Right forelimb (tissue), 1 donor: ENCODE data around the gene GALNT16.

ENCODE experiments used
- DNase-seq: peaks from one replicate; pipeline ENCODE4 v3.0.0-alpha.2; 2018

Gene GALNT16

DNA sequence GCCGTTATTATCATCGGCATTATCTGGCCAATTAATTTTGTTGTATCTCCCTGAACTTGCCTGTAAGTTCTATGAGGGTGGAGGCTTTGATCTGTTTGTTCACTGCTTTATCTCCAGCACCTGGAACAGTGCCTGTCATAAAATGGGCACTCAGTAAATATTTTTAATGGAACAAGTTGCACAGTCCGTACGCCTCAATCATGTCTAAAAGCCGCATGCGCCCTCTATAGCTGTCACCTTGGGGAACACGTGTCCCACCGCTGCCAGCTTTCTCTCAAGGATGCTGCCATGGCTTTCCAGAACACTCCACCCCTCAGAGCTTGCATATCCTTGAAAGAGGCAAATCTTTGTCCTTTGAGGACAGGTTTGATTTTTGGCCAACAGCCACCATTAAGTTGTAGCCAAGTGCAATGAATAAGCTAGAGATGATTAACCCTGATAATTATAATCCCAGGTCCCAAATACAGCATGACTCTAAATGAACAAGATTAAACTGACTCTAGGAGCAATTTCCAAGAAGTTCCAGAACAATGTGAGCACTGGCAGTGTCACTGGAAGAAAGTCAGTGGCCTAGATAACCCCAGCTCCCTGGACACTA lies 83.1 kb downstream of the GALNT16 start:
- DNase-seq, result no peak

DNA sequence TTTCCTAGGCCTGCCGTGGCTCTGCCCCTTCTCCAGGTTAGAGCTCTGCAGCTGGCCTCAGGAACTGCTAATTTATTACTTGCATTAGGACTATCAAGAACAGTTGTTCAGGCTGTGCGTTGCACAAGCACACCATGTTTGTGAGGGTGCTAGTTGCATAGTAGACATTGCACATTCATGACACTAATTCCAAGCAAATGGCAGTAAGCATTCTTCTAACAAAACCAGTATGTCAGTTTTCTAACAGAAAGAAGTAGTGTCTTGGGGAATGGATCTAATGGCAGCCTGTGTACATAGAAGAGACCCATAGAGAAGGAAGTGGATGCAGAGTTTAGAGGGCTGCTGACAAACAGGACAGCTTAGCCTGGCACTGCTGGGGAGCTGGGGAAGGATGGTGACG lies 84.2 kb downstream of the GALNT16 start:
- DNase-seq, result no peak

DNA sequence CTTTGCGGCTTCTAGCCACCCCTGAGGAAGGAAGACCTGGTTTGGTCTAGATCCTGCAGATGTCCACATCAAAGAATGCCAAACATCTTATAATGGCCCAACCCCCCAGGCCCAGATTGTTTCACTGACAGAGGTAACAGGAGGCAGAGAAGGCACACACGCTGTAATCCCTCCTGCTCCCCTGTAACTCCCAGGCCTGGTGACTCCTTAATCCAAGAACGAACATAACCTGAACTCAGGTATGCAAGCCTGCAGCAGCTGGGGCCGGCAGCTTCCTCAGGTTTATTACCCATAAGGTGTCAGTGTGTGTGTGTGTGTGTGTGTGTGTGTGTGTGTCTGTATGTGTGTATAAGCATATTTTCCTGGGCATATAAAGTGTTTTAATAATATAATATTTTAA lies 85.4 kb downstream of the GALNT16 start:
- no peak for DNase-seq

DNA sequence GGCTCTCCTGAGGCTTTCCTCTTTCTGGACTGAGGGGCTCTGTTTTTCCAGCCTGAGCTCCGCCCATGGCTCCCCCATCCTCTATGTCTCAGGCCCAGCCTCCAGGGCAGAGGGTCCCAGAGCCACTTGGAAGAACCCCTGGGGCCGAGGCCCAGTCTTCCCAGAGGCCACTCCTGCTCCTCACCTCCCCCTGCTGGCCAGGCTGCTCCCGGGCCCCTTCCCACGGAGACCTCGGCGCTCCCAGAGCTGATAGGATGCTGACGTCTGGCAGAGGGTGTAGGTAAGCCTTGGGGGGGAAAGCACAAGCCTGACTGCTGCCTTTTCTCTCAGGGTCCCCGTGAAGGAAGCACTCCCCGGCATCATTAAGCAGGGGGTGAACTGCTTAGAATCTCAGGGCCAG lies 86.8 kb downstream of the GALNT16 start:
- no peak for DNase-seq

DNA sequence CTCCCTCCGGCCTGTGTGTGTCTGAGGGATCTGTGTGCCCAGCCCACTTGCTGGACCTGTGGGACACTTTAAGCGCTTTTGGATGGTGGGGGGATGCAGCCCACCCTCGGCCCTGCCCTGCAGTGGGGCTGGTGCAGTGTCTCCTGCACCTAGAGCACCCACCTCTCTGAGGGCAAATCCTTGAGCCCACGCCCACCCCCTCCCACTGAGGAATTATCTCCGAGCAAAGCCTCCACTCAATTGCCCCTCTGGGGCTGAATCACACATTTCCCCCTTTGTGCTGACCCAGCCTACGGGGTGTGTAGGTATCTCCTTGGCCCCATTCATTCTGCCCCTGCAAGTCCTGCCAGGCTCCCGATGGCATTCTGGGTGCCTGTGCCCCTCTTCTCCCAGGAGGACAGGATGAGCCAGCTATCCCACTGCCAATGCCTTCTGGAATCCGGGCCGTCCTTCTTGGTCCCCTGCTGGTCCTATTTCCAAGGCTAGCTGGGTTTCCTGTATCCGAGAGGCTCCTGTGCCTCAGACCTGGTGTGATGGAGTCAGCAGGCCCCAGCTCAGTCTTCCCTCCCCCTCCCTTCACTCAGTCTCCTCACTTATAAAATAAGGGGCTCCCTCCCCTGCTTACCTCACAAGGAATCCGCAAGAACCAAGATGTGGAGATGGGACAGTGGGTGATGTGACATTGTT lies 89.3 kb downstream of the GALNT16 start:
- no peak for DNase-seq

DNA sequence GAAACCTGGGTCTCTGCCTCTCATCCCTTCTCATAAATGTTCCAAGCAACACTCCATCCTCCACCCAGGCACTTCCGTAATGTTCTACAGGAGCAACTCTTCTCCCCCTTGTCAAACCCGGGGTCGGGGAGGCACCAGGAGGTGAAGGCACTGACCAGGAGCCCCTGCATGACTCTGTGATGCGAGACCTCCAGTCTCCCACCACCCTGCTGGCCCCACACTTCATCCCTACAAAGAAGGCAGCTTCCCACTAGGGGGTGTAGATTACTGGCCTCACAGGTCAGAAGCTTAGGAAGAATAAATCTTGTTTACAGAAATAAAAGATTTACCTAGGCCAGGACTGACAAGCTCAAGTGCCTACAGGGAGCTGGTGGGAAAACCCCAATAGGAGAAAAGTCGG lies 90.9 kb downstream of the GALNT16 start:
- DNase-seq, result no peak

DNA sequence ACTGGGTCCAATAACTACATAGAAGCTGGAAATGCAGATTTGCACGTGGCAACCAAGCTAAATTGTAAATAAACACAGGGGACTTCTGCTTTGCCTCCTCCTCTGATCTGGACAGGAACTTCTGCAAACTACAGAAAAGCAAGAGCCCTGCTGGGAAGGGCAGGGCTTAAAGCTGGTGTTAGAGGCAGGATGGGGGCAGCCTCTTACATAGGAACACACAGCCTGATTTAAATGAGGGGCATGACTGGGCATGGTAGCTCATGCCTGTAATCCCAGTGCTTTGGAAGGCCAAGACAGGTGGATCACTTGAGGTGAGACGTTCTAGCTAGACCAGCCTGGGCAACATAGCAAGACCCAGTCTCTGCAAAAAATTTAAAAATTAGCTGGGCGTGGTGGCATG lies 91.4 kb downstream of the GALNT16 start:
- no peak for DNase-seq

DNA sequence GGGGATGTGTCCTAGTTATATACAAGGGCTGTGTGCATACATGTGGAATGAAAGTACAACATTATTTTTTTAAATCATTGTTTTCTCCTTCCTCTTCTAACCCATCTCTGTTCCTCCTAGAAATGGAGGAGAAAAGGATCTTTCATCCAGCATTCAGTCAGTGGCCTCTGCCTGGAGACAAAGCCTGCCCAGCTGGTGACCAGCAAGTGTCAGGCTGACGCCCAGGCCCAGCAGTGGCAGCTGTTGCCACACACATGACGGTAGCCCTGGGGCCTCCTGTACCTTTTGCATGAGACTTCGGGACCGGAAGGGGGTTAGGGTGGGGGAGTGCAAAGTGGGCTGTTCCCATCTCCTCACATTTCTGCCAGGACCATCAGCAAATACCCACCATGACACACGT lies 92.0 kb downstream of the GALNT16 start:
- DNase-seq, result no peak

DNA sequence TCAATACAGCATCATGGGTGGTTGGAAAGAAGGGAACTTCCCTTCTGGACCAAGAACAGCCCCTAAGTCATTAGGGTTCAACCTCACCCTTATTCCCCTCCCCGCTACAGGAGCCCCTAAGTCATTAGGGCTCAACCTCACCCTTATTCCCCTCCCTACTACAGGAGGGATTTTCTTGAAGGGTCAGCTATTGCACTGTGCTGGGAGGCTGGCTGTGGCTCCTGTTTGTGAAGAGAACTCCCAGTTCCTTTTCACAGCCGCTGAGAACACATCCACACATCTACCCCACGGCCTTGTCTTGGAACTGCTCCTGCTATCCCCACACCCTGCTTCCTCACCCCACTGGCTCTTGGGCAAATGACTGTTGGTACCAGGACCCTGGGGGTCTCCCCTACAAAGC lies 93.2 kb downstream of the GALNT16 start:
- no peak for DNase-seq

DNA sequence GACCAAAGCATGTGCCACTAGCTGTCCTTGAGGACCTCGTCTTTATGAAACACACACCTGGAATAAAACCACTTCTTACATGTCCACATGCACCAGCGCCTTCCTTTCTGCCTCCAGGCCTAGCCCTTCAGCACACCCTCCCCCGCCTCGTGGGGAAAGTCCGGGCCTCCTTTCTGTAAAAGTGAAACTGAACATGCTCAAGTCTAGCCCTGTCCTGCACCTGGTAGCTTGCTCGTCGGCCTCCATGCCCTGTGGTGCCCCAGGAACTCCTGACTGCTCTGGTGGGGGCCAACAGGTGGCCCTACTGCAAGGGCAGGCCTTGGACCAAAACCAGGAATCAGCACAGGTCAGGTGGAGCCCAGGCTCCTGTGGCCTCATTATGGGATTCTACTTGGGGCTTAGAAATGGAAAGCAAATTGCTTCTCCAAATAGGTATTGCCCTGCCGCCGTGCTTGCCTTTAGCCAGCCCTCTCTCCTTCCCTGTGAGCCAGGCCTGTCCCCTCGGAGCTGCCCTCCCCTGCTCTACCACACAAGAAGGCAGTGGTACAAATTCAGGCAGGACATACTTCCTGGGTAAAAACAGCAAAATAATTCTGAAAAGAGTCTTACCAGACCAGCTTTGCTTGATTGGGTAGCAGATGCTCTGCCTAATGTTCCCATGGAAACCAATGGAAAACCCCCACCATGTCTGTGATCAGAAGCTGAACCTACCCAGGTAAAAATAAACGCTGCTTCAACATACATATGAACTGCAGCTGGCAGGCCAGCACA lies 94.6 kb downstream of the GALNT16 start:
- no peak for DNase-seq

DNA sequence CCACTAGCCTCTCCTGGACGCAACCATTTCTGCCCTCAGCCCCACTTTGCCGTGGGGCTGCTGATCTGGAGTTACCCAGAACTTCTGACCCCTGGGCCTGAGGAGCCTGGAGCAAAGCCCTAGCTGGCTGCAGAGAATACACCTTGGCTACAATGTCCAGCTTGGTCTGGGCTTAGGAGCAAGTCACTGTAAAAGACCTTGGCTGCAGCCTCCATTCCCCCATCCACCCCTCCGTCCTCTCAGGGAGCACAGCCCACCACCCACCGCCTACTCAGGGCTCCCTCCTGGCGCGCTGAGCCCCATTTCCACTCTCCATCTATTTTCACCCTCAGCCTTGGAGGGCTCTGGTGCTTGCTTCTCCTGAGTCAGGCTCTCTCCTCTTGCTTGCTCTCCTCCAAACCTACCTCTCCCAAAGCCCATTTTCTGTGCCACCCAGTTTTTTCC lies 95.2 kb downstream of the GALNT16 start:
- no peak for DNase-seq

DNA sequence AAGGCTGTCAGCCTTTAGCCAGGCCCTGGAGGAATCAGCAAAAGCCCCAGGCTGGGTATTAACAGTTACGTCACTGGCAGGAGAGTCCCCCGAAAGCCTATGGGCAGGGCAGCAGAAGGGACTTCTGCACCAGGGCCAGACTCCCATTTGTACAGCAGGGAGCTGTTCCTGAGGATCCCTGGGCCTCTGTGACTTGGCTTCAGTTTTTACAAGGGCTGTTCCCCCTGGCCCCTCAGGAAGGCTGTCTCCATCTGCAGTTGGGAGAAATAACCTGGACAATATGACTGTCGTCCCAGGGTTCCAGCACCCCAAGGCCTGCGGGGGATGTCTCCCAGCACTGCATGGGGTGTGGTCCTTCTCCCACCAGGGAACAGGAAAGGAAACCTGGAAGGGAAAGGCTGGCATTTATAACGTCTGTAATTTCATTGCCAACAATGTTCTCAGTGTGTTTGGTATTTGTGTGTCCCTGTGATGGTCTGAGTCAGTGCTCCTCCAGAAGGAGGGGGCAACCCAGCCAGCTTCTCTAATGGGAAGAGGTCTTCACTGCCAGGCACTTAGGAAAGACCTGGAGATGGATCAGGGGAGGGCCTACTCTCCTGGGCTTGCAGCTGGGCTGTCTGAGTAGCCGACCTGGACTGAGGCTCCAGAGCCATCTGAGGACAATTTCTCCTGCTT lies 95.8 kb downstream of the GALNT16 start:
- DNase-seq, result no peak

DNA sequence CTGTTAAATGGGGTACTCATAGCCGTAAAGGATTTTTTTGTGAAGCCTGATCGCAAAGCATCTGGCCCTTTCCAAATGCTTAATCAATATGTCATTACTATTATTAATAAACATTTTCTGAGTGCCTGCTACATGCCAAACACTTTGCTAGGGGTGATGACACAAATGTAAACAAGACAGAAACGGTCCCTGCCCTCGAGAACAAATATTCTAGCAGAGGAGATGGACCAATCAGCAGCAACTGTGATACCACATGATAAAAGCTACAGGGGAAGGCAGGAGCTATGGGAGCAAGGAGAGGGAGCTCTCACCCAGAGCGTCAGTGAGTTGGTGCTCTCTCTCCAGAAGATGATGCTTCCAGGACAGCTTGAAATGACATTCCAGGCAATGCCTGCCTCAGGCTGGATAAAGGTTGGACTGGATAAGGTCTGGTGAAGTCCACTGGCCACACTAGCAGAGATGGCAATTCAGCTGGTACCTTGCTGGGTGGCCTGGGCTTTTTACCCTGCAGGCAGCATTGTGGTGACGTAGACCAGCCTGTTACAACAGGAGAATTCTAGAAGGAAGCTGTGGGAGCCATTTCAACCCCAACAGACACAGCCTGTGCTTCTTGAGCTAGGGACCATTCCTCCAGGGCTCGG lies 97.1 kb downstream of the GALNT16 start:
- DNase-seq, result no peak

DNA sequence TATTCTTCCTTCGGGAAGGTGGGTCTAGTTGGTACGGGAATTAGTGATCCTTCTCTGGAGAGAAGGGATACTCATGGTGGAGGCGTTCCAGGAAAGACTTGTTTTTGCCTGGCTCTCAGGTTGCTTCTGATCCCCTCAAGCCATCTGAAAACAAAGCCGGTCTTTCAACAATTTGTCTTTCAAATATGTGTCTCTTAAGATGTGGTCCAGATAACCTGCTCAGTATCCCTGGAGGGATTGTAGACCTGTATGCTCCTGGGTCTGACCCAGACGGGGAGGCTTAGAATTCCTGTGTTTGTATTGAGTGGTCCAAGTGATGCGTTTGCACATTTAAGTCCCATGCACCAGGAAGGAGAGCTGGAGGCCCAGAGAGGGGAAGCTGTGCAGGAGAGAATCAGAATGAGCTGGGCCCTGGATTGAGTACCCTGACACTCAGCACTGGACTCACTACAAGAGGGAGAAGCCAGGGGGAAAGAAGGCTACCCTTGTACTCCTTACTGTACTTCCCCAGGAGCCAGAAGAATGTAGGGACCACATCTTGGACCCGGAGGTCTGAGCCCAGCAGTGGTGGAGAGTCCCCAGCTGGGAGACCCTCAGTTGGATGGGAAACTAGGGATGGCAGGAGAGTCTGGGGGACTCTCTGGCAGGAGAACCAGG lies 97.7 kb downstream of the GALNT16 start:
- DNase-seq, result no peak

DNA sequence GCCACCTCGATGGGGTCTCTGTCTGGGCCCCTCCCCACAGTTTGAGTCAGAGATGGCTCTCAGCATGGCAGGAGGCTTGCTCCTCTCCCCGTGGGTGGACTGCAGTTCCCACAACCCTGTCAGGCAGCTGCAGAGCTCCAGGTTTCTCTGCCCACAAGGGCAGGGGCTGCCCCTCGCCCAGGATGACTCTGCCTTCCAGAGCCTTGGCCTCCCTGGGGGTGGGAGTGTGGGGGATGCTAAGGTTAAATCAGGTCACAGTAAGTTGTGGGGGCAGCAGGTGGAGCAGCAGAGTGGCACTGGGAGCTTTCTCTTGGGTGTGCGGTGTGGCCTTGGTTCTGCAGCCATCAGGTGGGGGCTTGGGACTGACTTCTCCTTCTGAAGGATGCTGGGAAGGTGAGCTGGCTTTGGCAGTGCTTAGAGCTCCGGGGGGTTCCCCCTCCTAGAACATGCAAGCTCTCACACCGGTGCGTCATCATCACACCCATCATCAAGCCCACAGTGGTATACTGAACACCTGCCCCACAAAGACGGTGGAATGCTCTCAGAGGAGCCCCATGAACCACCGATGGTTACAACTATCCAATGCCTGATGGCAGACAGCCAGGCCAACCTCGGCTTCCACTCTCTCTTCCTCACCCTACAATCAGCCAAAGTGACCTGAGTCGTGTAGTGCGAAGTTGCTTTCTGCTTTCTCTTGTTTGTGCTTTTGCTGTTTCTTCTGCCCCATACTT lies 98.4 kb downstream of the GALNT16 start:
- no peak for DNase-seq

DNA sequence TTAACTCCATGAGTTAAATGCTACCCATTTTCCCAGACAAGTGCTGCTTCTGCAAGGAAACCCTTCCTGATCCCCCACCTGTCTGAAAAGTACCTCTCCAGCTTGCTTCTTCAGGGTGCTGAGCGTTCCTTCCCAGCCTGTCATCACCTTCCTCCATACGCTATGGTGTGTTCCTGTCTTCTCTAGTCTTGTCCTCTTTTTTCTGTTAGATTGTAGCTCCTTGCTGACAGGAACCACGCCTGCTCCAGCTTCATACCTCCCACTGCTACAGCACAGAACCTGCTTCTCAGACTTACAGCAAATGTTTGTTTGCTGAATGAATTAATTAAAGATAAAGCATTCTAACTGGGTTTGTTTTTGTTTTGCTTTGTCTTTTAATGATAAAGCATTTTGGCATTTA lies 99.0 kb downstream of the GALNT16 start:
- DNase-seq, result no peak

DNA sequence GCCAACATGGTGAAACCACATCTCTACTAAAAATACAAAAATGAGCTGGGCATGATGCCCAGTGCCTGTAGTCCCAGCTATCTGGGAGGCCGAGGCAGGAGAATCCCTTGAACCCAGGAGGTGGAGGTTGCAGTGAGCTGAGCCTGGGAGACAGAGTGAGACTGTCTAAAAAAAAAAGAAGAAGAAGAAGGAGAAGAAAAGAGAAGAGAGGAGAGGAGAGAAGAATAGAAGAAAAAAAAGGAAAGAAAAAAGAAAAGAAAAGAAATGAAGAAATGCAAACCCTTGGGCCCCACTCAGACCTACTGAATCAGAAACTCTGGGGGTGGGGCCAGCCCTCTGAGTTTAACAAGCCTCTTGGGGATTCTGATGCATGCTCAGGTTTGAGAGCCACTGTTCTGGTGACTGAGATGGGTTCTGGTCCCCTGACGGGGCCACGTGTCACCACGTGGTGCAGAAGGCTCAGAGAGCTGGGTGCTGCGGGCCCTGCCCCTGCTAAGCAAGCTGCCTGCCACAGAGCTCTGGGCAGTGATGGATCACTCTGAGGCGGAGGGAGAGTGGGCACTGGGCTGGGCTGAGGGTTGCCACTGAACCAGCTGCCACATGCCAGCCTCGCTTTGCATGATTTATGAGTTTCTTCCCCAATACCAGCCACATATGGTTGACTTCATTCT lies 100.6 kb downstream of the GALNT16 start:
- no peak for DNase-seq

DNA sequence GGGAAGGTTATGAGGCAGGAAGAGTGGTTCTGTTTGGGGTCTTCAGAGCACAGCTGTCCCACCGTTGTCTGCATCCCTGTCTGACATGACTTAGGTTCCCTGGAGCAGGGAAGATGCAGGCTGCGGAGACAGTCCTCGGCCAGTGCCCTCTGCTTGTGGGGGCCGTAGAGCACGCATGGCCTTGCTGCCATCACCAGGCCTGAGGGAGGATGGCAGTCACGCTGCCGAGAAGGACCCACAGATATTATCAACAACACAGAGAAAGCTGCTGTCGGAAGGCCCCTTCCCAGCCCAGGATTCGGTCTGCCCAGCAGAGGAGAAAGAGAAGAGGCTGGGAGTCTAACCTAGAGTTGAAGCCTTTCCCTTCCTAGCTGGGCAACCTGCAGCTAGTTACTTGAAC lies 103.1 kb downstream of the GALNT16 start:
- DNase-seq, result no peak

DNA sequence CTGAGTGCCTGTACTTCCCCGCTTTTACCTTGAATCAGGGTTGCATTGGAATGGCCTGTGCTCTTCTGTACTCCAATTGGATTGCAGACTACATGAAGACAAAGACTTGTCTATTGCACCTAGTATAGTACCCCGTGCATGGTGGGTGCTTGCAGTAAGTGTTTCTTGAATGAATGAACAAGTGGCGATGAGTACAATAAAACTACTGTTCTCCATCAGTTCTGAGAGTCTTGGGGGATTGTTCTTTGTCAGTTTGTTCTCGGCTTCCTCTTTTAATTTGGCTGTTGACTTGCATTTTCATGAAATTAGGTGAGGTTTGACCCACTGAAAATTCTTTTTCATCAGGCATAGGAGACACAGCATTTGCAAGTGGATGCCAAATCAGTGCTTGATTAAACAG lies 104.0 kb downstream of the GALNT16 start:
- no peak for DNase-seq

DNA sequence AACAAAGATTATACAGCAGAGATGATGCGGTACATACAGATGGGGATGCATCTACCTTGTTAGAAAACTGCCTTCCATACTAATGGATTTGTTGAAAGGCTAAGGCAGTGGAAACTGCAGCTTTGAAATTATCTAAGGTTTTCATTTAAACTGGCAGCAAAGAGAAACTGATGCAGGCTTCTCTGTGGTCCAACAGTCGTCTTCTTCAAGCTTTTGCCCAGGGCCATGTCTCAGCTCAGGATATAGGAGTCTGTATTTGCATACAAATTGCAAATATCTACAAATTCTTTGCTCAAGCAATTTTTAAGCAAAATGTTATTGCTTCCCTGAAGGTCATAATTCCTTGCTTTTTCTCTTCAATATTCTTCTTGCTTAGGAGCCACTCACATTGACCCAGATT lies 104.4 kb downstream of the GALNT16 start:
- DNase-seq, result no peak

DNA sequence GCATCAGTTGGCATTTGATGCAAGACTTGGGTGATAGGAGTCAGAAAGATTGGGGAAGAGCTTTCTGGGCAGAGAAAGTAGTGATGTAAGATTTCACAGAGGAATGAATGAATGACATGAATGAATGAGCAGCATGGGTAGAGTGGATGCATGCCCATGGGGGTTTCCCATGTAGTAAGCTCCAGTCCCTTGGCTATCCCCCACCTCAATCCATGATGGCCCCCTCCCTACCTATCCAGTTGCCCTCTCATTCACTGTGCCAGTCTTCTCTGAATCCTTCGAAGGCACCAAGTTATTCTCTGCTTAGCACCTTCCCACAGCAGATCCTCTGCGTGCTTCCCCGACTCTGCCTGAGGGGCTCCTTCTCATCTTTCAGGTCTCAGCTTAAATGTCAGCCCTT lies 106.1 kb downstream of the GALNT16 start:
- DNase-seq, result no peak
